ENCODE measurements around the gene IRF2. TPM values are rescaled to one million over a fixed set of nuclear protein-coding genes. Genes with fewer than 3 reads are reported as not detected.

Gene IRF2
- total and polyA plus RNA-seq, 2 donors (not counting 1 experiment from before 2014, with no cell fraction given), result 67.8 to 68.2 TPM

- Histone ChIP-seq H3K9ac (ENCODE audit: low read length) (no peak overlapping the region), H3K9me3 (ENCODE audit: control extremely low read depth in 1 of 3, control insufficient read depth in 2 of 3, insufficient read depth in 1 of 3, low read length in 2 of 3) (peaks cover 0 to 4% (median 0%) of the 10 kb centered on the region in 3 donors), H3K79me2 (ENCODE audit: control insufficient read depth, insufficient read depth, low read length) (no peaks in the 10 kb centered on the region), H3K4me2 (replicated peaks; ENCODE audit: low read depth, low read length, poor library complexity, severe bottlenecking) (no peak overlapping the region), H3K36me3 (replicated peaks in 1 of 2; ENCODE audit: control extremely low read depth in 1 of 2, control insufficient read depth in 1 of 2, extremely low read depth in 1 of 2, insufficient read depth in 2 of 2, low read length in 1 of 2) (no peaks in the 10 kb centered on the region), H2AFZ (ENCODE audit: insufficient read depth, low read depth, low read length, poor library complexity, severe bottlenecking) (no peak overlapping the region), H4K20me1 (ENCODE audit: control insufficient read depth, insufficient read depth, low read length, poor library complexity, severe bottlenecking) (no peaks in the 10 kb centered on the region), H3K27me3 (replicated peaks in 1 of 4; ENCODE audit: control extremely low read depth in 1 of 4, control insufficient read depth in 3 of 4, insufficient read depth in 4 of 4, low read length in 3 of 4) (no peaks in the 10 kb centered on the region), H3K4me1 (ENCODE audit: control insufficient read depth in 2 of 2, insufficient read depth in 2 of 2, low read length in 2 of 2) (peaks cover 8 to 9% of the 10 kb centered on the region in 2 donors), H3K4me3 (ENCODE audit: control extremely low read depth in 1 of 5, extremely low read depth in 1 of 5, insufficient read depth in 1 of 5, low read depth in 2 of 5, low read length in 4 of 5) (no peak overlapping the region), H3K27ac (ENCODE audit: low read length in 2 of 2) (no peak overlapping the region)
- no peak overlapping the region for H3K4me3 Mint-ChIP-seq
- intact Hi-C loops (cut with micrococcal nuclease), result no loop called here
- H3K9me3 Mint-ChIP-seq (ENCODE audit: insufficient read depth), result no peaks in the 10 kb centered on the region
- ChIA-PET CTCF (no interaction called here), POLR2A (interaction anchor here (0.6 kb wide), 1 partner anchor 18 kb away, joined by 4 read pairs; no protein-coding TSS in a partner anchor)
- H3K27ac Mint-ChIP-seq, result no peak overlapping the region
- 92% methylated on average over 8 of the region's 10 CpGs for WGBS (ENCODE audit: insufficient coverage)
- no peaks in the 10 kb centered on the region for H3K27me3 Mint-ChIP-seq
- TF ChIP-seq CTCF (IDR thresholded peaks at IDR 0.05) (no peak), EZH2 (IDR thresholded peaks at IDR 0.05; ENCODE audit: borderline replicate concordance, insufficient read depth, low read depth, low read length, poor library complexity, severe bottlenecking) (no peak)
- H3K4me1 Mint-ChIP-seq, result peaks cover 12% of the 10 kb centered on the region
- no peak for ATAC-seq (ENCODE audit: low read depth)
- no peak for DNase-seq
These were observed 24.2 kb upstream of the IRF2 start for GRCh38 chr4:184498598-184498997.

GRCh38 chr4:184489771-184490170 lies 15.4 kb upstream of the IRF2 start:
- Histone ChIP-seq H4K20me1 (ENCODE audit: control insufficient read depth, insufficient read depth, low read length, poor library complexity, severe bottlenecking) (no peaks in the 10 kb centered on the region), H3K9me3 (ENCODE audit: control extremely low read depth in 1 of 3, control insufficient read depth in 2 of 3, insufficient read depth in 1 of 3, low read length in 2 of 3) (peaks cover 0 to 8% (median 0%) of the 10 kb centered on the region in 3 donors), H3K4me2 (replicated peaks; ENCODE audit: low read depth, low read length, poor library complexity, severe bottlenecking) (no peak overlapping the region), H3K27me3 (replicated peaks in 1 of 4; ENCODE audit: control extremely low read depth in 1 of 4, control insufficient read depth in 3 of 4, insufficient read depth in 4 of 4, low read length in 3 of 4) (no peaks in the 10 kb centered on the region), H2AFZ (ENCODE audit: insufficient read depth, low read depth, low read length, poor library complexity, severe bottlenecking) (no peak overlapping the region), H3K79me2 (ENCODE audit: control insufficient read depth, insufficient read depth, low read length) (peaks cover 11% of the 10 kb centered on the region), H3K9ac (ENCODE audit: low read length) (no peak overlapping the region), H3K36me3 (replicated peaks in 1 of 2; ENCODE audit: control extremely low read depth in 1 of 2, control insufficient read depth in 1 of 2, extremely low read depth in 1 of 2, insufficient read depth in 2 of 2, low read length in 1 of 2) (no peaks in the 10 kb centered on the region), H3K4me1 (ENCODE audit: control insufficient read depth in 2 of 2, insufficient read depth in 2 of 2, low read length in 2 of 2) (peaks cover 10 to 11% of the 10 kb centered on the region in 2 donors), H3K4me3 (ENCODE audit: control extremely low read depth in 1 of 5, extremely low read depth in 1 of 5, insufficient read depth in 1 of 5, low read depth in 2 of 5, low read length in 4 of 5) (no peak overlapping the region), H3K27ac (ENCODE audit: low read length in 2 of 2) (no peak overlapping the region)
- TF ChIP-seq EZH2 (IDR thresholded peaks at IDR 0.05; ENCODE audit: borderline replicate concordance, insufficient read depth, low read depth, low read length, poor library complexity, severe bottlenecking) (no peak), CTCF (IDR thresholded peaks at IDR 0.05) (no peak)
- DNase-seq, result no peak
- Mint-ChIP-seq H3K4me1 (peaks cover 21% of the 10 kb centered on the region), H3K27me3 (no peaks in the 10 kb centered on the region), H3K27ac (peak overlapping the region; percentile 15), H3K9me3 (ENCODE audit: insufficient read depth) (peaks cover 2% of the 10 kb centered on the region), H3K4me3 (no peak overlapping the region)
- ATAC-seq (ENCODE audit: low read depth), result no peak
- 98% methylated on average over 7 of the region's 8 CpGs for WGBS (ENCODE audit: insufficient coverage)
- ChIA-PET CTCF (interaction anchor here (0.6 kb wide), 1 partner anchor 176 kb away, joined by 4 read pairs; no protein-coding TSS in a partner anchor), POLR2A (no interaction called here)
- intact Hi-C loops (cut with micrococcal nuclease), result no loop called here
